Epithelial cell of esophagus (primary cell): ENCODE results near the gene KDM4C.

Experiments used
- DNase-seq: peaks from one replicate; pipeline ENCODE4 v3.0.0; 2010; ENCODE audit warnings: low read depth
- H3K4me3 ChIP-seq: 2 replicates; pipeline ENCODE4 v1.5.1; 2011; ENCODE audit warnings: mild to moderate bottlenecking, low read length, control low read depth
- CTCF ChIP-seq: IDR thresholded peaks from 2 replicates; pipeline ENCODE4 v1.5.1; 2011; ENCODE audit warnings: low read depth, mild to moderate bottlenecking, low read length, control low read depth, inconsistent platforms; ENCODE audit not compliant: insufficient read depth; ENCODE audit errors: missing control alignments

KDM4C gene

GRCh38 chr9:7097040-7097715, 339.4 kb downstream of the KDM4C start:
- DNase-seq: peak; percentile 49
- no peak overlapping the region for H3K4me3 ChIP-seq
- TF ChIP-seq CTCF: no peak

GRCh38 chr9:7097785-7098752, 340.3 kb downstream of the KDM4C start:
- DNase-seq: no peak
- H3K4me3 ChIP-seq: no peak overlapping the region
- no peak for TF ChIP-seq CTCF

GRCh38 chr9:7103367-7103766, 345.6 kb downstream of the KDM4C start:
- no peak for TF ChIP-seq CTCF
- DNase-seq: peak; percentile 42
- no peak overlapping the region for H3K4me3 ChIP-seq

GRCh38 chr9:7103771-7104170, 346.0 kb downstream of the KDM4C start:
- no peak for TF ChIP-seq CTCF
- DNase-seq: peak; percentile 77
- H3K4me3 ChIP-seq: no peak overlapping the region

- no peak for TF ChIP-seq CTCF
- no peak for DNase-seq
- H3K4me3 ChIP-seq: no peak overlapping the region
These were observed 346.9 kb downstream of the KDM4C start for GRCh38 chr9:7104625-7105024.

- no peak for TF ChIP-seq CTCF
- DNase-seq: peak; percentile 17
- H3K4me3 ChIP-seq: no peak overlapping the region
These were observed 347.3 kb downstream of the KDM4C start for GRCh38 chr9:7105095-7105494.

GRCh38 chr9:7108936-7109335, 351.2 kb downstream of the KDM4C start:
- H3K4me3 ChIP-seq: no peak overlapping the region
- no peak for TF ChIP-seq CTCF
- no peak for DNase-seq
